ENCODE data around the gene GIT2.

GRCh38 chr12:109946505-109946904 is 49.7 kb downstream of the GIT2 start:
- no peak for TF ChIP-seq REPIN1 (tag by site-specific recombination; IDR thresholded peaks at IDR 0.05; ENCODE audit: low read depth)
- TF ChIP-seq CTCF (tag by site-specific recombination; IDR thresholded peaks at IDR 0.05) = no peak
- TF ChIP-seq KLF9 (tag by site-specific recombination; IDR thresholded peaks at IDR 0.05; ENCODE audit: low read depth) = no peak
- no peak for TF ChIP-seq ZNF184 (tag by site-specific recombination; IDR thresholded peaks at IDR 0.05)
- no peak for TF ChIP-seq ZNF768 (tag by site-specific recombination; IDR thresholded peaks at IDR 0.05)
- no peak for TF ChIP-seq ZNF138 (tag by site-specific recombination; IDR thresholded peaks at IDR 0.05; ENCODE audit: borderline replicate concordance)
- TF ChIP-seq PRDM10 (tag by site-specific recombination; IDR thresholded peaks at IDR 0.05) = no peak
